Cerebellar cortex (tissue), 1 donor: Measurements from ENCODE around the gene UBR3.

Source experiments
- DNase-seq: peaks from one replicate; pipeline ENCODE4 v3.0.0-alpha.2; 2015; ENCODE audit warnings: low spot score

The UBR3 gene

DNA sequence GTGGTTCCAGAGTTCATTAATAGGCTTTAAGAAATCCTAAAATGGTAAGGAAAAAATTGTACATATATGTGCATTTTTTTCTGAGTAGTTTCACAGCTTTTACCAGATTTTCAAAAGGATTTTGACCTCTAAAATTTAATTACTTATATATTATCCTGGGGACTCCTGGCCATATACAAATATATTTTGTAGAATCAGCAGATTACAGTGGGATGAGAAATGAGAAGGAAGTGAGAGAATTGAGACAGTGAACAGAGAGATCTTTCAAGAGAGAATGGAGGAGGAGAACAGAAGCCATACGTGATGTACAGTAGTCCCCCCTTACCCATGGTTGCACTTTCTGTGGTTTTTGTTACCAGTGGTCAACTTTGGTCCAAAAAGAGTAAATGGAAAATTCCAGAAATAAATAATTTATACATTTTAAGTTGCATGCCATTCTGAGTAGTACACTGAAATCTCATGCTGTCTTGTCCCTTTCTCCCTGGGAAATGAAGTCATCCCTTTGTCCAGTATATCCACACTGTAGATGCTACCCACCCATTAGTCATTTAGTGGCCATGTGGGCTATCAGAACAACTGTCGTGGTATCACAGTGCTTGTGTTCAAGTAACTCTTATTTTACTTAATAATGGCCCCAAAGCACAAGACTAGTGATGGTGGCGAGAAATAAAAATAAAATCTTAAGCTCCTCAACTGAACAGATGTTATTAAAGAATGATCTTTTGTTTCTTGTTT is 220.2 kb downstream of the UBR3 start:
- no peak for DNase-seq

DNA sequence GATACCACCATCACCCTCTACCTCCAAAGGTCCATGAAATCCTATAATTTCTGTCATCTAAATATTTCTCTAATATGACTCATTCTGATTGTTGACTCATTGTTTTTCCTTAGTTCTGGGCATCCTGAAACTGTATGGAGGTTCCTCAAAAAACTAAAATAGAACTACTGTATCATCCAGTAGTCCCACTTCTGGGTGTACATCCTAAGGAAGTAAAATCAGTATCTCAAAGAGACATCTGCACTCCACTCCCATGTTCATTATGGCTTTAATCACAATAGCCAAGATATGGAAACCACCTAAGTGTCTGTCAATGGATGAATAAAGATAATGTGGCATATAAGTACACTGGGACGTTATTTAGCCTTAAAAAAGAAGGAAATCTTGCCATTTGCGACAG is 224.9 kb downstream of the UBR3 start:
- DNase-seq = no peak

DNA sequence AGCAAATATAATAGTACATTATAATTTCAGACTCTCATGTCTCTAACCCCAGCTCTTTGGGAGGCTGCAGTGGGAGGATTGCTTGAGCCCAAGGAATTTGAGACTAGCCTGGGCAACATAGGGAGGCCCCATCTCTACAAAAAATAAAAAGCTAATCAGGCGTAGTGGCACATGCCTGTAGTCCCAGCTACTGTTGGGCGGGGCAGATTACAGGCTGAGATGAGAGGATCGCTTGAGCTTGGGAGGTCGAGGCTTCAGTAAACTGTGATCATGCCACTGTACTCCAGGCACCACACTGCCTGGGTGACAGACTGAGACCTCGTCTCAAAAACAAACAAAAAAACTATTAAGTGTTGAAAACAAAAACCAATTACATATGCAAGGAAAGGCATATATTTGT is 227.7 kb downstream of the UBR3 start:
- no peak for DNase-seq

DNA sequence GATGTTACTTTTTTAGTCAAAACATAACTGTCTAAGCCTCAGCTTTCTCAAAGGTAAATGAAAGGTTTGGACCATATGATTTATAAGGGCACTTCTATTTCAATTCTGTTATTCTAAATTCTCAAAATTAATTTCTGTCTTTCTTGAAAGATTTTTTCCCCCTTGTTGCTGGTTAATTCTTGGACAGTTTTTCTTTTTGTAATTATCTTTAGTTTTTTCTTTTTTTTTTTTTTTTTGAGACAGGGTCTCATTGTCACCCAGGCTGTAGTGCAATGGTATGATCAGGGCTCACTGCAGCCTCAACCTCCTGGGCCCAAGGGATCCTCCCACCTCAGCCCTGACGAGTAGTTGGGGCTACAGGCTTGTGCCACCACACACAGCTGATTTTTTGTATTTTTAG is 229.6 kb downstream of the UBR3 start:
- DNase-seq = no peak

DNA sequence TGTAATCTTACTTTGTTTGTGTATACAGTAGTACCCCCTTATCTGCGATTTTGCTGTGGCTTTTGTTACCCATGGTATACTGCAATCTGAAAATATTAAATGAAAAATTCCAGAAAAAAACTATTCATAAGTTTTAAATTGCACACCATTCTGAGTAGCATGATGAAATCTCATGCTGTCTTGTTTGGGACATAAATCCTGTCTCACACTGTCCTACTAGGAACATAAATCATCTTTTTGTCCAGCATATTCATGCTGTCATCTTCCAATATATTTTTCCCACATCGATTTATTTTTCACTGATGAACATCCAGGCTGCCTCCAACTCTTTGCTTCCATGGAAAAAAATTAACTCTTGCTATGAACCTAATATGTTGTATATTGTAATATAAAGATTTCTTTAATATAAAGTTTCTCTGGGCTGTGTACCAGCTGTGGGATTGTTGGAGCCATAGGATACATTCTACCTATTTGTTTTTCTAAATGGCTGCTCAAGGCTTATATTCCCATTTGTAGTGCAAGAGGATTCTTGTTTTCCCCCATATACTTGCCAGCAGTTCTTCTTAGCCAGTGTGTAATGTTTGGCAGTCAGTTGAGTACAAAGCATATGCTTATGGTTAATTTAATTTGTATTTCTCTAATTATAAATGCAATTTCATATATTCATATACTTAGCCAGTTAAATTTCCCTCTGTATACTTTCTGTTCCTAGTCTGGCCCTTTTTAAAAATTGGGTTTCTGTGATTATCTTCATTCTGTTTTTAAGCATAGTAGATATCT is 236.4 kb downstream of the UBR3 start:
- no peak for DNase-seq

DNA sequence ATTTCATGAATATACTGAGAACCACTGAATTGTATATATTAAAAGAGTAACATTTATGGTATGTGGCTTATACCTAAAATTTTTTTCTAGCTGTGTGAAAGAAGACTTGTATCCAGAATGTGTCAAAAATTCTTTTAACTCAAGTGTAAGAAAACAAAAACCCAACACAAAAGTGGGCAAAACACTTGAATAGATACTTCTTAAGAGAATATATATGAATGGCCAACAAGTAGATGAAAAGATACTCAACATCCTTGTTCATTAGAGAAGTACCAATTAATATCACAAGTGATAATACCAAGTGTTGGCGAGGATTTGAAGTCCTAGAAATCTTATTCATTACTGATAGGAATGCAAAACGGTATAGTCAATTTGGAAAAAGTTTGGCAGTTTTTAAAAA is 243.5 kb downstream of the UBR3 start:
- DNase-seq = no peak

DNA sequence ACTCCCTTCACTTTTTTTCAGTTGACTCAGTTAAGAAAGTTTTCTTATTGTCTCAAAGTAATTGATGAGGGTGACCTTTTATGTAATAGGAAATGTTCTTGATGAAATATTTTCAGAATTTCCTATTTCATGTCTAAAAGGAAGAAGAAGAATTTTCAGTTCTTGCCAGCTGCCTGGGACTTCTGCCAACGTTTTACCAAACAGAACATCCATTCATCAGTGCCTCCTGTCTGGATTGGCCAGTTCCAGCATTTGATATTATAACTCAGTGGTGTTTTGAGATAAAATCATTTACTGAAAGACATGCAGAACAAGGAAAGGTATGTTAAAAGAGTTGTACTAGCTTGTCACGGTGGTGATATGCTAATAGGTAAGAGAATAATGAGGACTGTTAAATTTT is 246.0 kb downstream of the UBR3 start:
- peak; percentile 37 for DNase-seq

DNA sequence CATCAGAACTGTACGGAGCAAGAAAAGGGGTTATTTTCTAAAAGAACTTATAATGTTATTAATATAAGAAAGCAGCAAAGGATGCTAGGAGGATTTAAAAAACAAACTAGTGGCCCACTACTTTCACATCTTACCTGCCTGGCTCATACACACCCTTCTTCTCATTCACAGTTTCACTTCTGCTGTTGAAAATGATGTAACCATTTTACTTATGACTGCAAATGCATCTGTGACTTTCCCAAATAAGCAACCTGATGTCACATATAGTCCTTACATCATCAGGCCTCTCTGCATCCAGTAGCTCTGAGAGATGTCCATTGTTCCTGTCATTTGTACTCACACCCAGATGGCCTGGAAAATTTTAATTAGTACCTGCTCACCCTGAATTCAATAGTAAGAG is 248.9 kb downstream of the UBR3 start:
- no peak for DNase-seq

DNA sequence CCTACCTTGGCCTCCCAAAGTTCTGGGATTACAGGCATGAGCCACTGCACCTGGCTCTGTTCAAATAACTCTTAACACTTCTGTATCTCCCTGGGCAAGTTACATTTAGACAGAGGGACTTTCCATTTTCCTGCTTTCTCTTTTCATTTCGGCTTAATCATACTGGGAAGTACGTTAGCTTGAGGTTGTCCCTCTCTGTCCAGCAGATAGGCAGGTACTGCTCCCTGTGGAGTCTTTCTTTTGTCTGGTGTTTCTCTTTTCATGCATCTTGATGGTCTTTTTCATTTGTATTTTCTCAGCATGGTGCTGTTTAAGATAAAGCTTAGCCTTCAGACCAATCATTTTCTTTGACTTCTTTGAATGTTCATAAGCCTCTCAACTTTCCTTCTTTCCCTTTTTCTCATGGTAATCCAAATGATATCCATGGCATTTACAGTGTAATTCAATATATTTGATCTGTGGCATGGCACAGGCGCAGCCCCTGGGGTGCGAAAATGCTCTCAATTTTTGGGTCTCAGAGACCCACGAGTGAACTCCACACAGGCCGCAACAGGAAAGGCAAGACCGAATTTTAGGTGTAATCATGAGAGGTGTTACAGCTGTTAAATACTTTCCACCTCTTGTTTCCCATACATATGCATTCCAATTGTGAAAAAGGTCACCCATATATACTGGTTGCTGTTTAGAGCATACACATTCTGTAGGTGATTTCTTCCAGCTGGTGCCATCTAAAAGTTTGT is 250.7 kb downstream of the UBR3 start:
- no peak for DNase-seq

DNA sequence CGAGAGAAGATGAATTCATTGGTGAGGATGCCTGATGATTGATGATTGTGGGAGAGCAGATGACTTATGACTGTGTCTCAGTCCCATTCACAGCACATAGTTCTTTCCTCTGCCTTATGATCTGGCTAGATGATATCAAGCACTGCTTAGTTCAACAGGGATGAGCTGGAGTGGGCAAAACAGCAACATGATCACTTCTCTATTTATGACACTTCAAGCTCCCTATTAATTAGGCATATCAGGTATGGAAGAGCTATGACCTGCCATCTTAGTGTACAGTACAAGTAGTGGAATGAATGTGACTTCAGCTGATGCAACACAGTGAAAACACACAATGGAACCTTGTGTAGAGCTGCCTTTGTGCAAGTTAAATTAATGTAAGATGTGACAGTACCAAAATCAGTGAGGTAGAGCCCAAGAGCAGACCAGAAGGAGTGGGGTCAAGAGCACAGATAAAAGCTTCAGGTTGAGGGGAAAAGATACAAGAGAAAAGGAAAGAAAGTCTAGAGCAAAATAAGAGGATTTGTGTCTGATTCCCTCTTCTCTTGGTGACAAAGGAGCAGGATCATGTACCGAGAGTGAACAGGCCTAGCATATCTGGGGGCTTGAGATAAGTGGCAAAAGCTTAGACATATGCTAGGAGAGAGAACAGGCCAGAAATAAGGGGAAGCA is 257.7 kb downstream of the UBR3 start:
- DNase-seq = no peak

DNA sequence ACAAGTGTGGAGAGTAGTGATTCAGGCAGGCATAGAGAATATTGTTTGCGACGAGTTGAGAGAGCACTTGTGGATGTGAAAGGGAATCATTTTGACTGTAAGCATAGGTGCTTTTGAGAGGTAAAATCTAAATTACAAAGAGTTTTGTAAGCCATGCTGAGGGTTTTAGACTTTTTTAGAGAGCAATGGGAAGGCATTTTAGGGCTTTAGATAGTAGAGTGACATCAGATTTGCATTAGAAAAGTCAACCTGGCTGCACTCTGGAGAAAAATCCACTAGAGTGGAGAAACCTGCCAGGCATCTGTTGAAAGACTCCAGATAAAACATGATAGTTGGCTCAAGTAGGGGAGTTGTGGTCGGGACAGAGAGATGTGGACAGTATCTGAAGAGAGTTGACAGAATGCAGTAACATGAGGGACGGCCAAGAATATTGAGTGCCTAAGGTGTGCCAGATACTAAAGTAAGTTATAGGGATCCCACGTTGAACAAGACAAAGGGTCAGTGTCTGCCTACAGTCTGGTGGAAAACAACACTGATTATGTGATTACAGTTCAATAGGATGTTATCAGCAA is 258.9 kb downstream of the UBR3 start:
- no peak for DNase-seq

DNA sequence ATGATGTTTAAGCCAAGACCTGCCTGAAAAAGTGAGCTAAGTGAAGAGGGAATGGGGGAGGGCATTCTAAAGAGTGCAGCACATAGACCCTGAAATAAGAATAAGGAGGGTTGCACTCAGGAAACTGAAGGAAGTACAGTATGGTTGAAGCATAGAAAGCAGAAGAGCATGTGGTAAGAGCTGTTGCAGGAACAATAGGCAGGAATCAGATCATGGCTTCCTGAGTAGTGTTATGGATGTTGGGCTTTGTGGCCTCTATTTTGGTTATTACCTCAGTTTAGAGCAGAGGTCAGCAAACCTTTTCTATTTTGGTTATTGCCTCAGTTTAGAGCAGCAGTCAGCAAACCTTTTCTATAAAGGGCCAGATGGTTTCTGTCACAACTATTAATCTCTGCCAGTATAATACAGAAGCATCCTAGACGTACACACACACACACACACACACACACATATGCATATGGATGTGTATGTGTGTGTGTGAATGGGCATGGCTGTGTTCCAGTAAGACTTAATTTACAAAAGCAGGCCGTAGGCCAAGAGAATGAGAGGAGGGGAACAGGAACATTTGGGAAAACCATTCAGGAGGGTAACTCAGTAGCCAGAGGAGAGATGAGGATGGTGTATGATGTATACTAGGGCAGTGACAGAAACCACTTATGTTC is 259.6 kb downstream of the UBR3 start:
- no peak for DNase-seq

DNA sequence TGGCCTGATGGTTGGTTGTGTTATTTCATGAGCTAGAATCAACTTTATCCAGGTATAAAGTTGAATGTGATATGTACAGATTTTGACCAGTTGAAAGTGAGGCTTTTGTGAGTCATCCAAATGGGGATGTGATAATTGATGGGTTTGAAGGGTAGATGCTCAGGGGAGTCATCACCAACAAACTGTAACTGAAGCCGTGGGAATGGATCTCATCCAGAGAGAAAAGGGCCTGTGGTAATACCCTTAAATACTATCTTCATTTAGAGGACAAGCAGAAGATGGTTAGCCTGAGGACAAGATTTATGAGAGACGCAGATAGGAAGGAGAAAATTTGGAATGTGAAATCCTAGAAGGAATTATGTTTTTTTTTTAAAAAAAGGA is 260.1 kb downstream of the UBR3 start:
- no peak for DNase-seq

DNA sequence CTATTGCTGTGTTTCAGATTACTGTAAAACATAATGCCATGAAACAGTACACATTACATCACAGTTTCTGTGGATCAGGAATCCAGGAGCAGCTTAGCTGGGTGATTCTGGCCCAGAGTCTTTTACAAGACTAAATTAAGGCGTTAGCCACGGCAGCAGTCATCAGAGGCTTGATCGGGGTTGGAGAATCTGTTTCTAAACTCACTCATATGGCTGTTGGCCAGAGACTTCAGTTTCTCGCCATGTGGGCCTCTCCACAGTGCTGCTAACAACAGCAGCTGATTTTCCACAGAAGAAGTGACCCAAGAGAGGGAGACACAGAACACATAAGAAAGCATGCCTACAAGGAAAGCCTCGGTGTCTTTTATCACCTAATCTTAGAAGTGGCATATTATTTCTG is 261.5 kb downstream of the UBR3 start:
- DNase-seq = peak; percentile 31

DNA sequence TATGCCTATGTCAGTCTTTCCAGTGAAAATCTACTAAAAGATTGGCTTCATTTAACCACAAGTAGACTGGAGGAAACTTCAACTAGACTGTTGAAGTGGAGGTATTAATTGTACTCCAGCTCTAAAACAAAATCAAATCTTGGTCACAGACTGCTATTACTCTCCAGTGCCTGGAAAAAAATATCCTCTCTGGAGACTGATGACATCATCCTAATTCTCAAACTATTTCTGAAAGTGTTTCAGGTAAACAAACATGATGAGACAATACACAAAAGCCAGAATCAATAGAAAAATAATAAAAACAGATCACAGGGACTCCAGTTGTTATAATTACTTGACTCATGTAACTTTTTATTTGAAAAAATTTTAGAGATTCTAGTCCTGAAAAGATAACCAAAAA is 263.0 kb downstream of the UBR3 start:
- no peak for DNase-seq

DNA sequence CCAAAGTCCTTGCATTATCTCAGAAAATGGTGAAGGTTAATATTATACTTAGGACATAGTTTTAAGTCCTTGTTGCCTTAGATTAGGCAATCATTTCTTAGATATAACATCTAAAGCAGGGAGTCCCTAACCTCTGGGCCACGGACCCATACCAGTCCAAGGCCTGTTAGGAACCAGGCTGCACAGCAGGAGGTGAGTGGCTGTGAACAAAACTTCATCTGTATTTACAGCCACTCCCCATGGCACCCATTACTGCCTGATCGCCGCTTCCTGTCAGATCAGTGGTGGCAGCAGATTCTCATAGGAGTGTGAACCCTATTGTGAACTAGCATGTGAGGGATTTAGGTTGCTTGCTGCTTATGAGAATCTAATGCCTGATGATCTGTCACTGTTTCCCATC is 264.2 kb downstream of the UBR3 start:
- no peak for DNase-seq

DNA sequence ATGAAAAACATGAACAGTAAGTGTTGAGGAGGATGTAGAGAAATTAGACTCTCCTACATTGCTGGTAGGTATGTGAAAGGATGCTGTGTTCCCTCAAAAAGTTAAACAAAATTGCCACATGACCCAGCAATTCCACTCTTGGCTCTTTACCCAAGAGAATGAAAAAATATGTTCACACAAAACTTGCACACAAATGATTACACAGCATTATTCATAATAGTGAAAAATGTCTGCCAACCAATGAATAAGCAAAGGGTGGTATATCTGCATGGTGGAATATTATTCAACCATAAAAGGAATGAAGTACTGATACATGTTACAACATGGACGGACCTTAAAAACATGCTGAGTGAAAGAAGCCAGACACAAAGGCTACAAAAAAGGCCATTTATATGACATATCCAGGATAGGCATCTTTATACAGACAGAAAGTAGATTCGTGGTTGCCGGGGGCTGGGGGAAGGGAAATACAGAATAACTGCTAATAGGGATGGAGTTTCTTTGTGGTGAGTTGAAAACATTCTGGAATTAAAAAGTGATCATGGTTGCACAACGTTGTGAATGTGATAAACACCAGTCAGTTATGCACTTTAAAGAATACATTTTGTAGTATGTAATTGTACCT is 265.3 kb downstream of the UBR3 start:
- DNase-seq = no peak

DNA sequence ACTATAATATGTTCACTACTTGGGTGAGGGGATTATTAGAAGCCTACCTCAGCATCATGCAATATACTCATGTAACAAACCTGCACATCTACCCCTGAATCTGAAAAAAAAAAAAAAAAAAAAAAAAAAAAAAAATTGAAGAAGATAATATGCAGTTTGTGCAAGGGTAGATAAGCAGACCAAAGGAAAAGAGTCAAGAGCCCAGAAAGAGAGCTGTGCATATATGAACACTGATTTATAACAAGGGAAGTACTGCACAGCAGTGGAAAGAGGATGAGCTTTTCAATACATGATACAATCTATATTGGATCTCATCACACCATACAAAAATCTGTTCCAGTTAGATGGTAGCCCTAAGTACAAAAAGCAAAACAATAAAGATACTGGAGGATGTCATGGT is 268.1 kb downstream of the UBR3 start:
- DNase-seq = no peak

DNA sequence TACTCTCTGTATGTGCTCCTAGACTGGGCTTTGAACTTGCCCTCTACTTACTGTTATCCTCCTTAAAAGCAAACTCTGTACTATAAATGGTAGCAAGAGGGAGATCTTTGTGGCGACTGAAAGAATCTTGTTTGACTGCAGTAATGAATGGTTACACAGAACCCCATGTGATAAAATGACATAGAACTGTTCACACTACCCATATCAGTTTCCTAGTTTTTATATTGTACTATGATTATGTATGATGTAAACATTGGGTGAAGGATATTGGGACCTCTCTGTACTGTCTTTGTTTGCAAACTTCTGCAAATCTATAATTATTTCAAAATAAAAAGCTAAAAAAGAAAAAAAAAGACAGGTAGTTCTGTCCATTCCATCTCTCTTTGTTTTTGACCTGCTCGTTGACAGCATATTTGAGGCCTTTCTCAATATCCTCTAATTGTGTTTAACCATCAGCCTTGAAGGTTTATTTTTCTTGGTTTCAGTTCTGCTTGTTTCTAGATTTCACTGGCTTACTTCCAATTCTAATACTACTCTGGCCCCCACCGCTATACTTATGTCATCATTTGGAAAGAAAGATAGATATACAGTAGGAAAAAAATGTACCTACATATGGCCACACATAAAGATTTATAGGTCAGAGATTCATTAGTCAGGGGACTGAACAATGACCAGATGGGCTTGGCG is 271.5 kb downstream of the UBR3 start:
- no peak for DNase-seq

DNA sequence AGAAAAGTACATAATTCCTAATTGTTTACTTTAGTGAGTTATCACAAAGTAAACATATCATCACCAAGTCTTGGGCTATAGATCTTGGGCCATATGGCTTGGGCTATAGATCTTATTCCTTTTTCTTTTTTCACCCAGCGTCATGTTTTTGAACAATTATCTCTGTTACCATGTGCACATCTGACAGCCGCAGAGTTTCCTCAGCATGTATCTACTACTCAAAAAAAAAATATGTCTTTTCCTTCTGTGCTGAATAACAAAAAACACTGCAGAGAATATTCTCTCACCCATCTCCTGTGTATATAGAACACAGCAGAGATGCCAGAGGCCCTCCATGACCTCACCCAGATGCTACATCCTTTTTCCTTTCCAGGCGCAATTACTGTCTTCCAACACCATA is 274.5 kb downstream of the UBR3 start:
- DNase-seq = no peak
